Activated T-cell treated with anti-CD3 and anti-CD28 coated beads, Interleukin-2, amount 50 U/mL, for 1 hour (primary cell): ENCODE results near the gene MOV10.
"Not testable (repeated sequence)": the region's sequence is repeated elsewhere in the genome, so short reads cannot be mapped to it uniquely, and the experiment has no call there.

Source experiments
- DNase-seq: peaks from one replicate; pipeline ENCODE4 v3.0.0-alpha.2; 2020

The MOV10 gene

DNA sequence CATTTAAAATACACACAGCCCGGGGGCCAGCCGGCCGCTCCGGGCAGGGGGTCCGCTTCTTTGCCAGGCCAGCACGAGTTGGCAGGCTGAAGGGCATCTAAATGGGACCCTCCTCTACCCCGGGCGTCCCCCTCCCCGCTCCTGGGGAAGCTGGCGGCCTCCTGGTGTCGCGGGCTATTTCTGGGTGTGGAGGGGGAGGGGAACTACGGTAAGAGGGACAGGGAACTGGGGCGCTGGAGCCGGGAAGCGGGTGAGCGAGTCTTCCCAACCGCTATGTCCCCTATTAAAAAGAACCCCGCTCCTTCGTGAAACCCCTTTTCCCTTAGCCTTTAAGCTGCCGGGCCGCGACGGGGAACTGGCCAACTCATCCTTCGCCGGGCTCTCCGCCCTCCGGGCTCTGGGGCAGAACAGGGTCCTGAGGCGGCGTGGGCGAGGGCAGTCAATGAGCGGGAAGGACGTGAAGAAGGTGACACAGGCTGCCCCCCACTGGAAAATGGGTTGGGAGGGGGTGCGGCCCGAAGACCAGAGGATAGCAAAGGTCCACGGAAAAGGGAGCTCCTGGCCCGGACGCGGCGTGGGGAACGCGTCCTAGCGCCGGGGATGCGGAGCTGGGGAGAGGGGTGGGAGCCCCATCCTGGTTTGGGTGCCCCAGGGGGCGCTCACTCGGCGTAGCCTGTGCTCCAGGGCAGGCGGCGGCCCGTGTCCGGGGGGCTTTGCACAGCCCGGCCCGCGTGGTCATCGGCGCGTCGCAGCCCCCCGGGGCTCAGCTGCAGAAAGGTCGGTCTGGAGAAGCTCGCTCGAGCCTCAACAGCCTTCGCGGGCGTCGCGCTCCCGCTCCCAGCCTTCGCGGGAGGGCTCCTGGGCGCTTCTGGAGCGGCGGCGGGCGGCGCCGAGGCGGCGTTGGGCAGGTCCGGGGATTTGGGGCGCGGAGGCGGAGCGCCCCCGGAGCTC, 40.1 kb downstream of the MOV10 start:
- no peak for DNase-seq

GRCh38 chr1:112715264-112716053, 41.0 kb downstream of the MOV10 start, which contains the start of gene PPM1J:
Gene PPM1J (minus strand): TSS chr1:112715332. CDS start chr1:112715301, 31 bp downstream.
- peak; percentile 98 for DNase-seq

DNA sequence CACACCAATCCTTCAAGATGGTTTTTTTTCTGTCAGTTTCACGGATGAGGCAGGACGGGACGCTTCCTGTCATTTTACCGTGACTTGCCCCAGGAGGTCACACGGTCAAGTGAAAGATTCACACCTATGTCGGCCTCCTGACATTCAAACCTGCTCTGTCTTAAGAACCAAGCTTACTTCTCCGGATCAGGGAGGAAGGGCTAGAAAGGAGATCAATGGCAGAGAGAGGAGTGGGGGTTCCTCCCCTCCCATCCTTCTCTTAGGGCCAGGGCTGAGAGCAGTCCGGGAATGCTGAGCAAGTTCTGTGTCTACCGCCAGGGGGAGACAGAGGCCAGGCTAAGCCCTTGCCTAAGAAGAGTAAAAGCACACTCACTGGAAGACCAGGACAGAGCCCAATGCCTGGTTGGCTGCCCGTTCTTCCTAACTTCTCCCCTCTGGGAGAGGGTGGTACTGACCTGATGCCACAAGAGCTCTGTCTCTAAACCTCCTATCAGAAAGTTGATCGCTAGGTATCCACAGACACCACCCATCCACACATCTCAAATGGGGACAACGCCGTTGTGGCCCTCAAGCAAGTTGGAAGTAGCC, 41.8 kb downstream of the MOV10 start:
- DNase-seq = peak; percentile 80

- DNase-seq = no peak
These were observed 42.9 kb downstream of the MOV10 start for GRCh38 chr1:112717263-112717873.

DNA sequence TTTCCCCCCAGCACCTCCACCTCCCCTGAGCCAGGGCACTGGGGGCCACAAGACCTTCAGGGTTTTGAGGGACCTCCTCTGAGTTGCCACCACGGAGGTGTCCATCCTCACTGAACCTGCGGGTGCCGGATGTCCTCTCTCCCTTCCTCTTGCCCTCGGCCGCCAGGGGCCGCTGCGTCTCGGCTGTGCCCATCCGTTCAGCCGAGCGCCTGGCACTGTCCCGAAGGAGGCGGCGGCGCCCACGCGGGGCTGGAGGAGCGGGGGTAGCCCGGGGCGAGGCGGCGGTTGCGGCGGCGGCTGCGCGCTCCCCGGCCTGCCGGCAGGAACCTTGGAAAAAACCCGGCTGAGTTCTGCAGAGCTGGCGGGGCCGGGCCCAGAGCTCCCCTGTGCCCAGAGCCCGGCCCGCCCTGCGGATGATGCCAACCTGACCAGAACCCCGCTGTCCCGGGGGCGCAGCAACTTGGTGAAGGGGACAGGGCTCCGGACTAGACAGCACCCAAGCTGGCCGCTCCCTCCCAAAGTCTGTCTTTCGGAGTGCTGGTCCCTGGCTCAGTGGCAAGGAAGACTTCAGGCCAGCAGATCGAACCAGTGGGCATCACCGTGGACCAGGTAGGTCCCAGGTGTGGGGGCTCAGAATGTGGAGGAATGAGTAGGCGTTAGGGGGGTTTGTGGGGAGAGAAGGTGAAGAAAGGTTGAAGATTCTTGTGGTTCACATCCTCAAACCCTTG, 44.4 kb downstream of the MOV10 start:
- peak; percentile 75 for DNase-seq

DNA sequence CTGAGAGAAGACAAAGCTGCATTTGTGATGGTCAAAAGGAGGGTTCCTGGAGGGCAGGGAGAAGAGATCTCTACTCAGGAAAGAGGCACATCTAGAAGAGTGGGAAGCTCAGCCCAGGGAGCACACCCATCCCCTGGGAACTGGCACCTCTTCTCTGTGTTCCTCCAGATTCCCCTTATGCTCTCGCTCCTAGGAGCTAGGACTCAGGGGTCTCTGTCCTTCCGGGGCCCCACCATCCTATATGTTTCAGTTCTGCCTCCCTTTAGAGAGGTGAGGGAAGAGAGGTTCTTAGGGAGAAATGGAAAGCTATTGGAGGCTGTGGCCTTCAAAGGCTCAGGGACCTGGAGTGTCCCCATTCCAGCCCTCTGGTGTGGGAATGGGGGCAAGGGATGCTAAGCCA, 45.2 kb downstream of the MOV10 start:
- no peak for DNase-seq

GRCh38 chr1:112720800-112721199, 46.3 kb downstream of the MOV10 start:
- no peak for DNase-seq

GRCh38 chr1:112721294-112721693, 46.8 kb downstream of the MOV10 start:
- DNase-seq = not testable (repeated sequence)

- no peak for DNase-seq
These were observed 47.6 kb downstream of the MOV10 start for GRCh38 chr1:112721966-112722524.

DNA sequence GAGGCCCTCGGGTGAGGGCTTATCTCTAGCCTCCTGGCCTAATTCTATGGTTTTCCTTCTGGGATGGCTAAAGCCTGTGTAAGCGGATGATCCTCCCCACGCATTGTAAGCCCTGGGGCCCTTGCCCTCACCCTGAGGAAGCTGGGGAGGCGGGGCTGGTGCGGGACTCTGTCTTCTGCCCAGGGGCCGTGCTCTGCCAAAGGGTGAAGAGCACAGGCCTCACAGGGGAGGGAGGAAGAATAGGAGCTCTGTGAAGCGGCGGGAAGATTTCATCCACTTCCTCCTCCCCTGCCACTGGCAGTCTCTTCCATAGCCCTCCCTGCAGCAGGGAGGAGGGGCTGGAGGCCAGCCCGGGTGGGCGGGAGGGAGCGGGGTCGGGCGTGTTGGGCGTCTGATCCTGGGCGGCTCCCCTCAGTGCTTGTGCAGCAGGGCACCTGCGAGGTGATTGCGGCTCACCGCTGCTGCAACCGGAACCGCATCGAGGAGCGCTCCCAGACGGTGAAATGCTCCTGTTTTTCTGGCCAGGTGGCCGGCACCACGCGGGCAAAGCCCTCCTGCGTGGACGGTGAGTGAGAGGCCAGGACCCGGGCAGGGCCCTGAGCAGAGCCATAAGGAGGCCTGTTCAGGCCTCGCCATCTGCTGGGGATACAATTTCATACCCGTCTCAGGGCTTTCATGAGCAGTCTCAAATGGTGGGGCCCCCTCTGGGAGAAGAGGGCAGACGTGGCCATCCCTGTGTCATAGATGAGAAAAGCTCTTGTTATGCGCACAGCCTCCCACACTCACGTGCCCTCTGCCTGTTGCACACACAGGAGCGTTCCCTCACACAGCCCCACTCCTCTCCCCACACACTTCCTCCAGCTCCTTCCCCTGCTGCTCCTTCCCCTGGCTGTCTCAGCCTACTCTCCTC, 48.4 kb downstream of the MOV10 start:
- DNase-seq = no peak

DNA sequence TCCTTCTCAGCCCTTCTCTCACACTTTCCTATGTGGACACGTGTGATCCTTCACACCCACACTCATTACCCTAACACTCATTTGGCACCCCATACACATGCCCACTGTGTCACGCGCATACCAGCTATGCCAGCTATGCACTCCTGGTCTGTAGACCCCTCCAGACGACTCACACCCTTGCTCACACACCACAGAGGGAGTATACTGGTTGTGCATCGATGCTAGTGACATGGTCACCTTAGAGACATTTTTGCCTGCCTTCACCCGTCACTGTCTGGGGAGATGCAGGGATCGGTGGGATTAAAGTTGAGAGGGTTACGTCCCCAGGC, 49.0 kb downstream of the MOV10 start:
- no peak for DNase-seq

DNA sequence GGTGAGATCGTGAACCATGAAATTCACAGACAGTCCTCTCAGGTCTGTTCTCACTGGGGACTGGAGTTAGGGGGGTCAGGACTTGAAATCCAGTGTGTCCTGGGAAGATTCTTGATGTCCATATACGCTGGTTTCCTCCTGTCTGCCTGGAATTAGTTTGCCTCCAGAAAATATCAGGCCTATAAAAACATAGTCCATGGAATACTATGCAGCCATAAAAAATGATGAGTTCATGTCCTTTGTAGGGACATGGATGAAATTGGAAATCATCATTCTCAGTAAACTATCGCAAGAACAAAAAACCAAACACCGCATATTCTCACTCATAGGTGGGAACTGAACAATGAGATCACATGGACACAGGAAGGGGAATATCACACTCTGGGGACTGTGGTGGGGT, 49.8 kb downstream of the MOV10 start:
- not testable (repeated sequence) for DNase-seq

DNA sequence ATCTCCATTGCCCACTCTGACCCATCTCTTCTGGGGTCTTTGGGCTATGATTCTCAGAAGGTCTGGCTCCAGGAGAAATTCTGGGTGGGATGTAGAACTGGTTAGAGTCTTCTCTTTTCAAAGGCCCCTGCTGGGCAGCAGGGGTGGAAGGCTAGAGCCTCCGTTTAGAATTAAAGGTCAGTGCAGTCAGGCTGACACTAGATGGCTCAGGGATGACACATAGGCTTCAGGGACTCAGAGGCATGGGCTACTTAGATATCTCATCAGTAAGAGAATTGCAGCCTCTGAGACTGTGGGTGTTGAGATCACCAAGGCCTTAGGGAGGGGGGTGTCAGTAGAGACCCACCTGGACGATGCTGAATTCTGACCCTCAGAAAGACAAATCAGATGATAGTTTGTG, 53.3 kb downstream of the MOV10 start:
- no peak for DNase-seq

DNA sequence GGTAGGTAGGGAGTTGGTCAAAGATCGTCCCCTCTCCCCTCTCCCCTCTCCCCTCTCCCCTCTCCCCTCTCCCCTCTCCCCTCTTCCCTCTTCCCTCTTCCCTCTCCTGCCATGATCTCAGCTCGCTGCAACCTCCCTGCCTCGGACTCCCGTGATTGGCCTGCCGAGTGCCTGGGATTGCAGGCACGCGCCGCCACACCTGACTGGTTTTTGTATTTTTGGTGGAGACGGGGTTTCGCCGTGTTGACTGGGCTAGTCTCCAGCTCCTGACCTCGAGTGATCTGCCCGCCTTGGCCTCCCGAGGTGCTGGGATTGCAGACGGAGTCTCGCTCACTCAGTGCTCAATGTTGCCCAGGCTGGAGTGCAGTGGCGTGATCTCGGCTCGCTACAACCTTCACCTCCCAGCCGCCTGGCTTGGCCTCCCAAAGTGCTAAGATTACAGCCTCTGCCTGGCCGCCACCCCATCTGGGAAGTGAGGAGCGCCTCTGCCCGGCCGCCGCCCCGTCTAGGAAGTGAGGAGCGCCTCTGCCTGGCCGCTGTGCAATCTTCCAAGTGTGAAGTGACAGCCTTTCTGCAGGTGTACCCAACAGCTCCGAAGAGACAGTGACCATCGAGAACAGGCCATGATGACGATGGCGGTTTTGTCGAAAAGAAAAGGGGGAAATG, 54.0 kb downstream of the MOV10 start:
- not testable (repeated sequence) for DNase-seq

DNA sequence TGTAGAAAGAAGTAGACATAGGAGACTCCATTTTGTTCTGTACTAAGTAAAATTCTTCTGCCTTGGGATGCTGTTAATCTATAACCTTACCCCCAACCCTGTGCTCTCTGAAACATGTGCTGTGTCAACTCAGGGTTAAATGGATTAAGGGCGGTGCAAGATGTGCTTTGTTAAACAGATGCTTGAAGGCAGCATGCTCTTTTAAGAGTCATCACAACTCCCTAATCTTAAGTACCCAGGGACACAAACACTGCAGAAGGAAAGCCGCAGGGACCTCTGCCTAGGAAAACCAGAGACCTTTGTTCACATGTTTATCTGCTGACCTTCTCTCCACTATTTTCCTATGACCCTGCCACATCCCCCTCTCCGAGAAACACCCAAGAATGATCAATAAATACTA, 54.6 kb downstream of the MOV10 start:
- DNase-seq = not testable (repeated sequence)

GRCh38 chr1:112729909-112730308, 55.5 kb downstream of the MOV10 start:
- DNase-seq = no peak

- no peak for DNase-seq
These were observed 57.0 kb downstream of the MOV10 start for GRCh38 chr1:112731451-112731850.

DNA sequence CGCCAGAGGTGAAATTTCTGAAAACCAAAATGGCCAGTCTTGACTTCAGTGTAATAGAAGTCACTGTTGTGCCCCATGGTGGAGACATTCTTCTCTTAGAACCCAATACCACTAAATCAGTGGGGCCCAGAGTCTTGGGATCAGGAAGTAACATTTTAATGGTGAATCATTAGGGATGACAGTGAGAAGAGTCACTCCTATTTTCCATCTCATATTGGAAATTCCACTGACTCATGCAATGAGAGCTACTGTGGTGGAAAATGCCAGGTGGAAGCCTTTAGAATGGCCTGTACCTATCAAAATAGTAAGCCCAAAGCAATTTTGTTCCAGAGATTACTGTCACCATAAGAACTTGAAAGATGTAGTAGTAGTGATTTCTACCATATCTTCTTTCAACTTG, 61.3 kb downstream of the MOV10 start:
- no peak for DNase-seq

- no peak for DNase-seq
These were observed 63.1 kb downstream of the MOV10 start for GRCh38 chr1:112737573-112737972.
